Measurements from ENCODE around the gene SLC35E4. TPM values are rescaled to one million over a fixed set of nuclear protein-coding genes. Genes with fewer than 3 reads are reported as not detected.

The SLC35E4 gene
- total and polyA plus RNA-seq, 9 of the 15 experiments (the other 6 are each of a cell fraction or from before 2014, with no cell fraction given), result 0.06 to 2.3 (median 0.86) TPM; not detected in 1

DNA sequence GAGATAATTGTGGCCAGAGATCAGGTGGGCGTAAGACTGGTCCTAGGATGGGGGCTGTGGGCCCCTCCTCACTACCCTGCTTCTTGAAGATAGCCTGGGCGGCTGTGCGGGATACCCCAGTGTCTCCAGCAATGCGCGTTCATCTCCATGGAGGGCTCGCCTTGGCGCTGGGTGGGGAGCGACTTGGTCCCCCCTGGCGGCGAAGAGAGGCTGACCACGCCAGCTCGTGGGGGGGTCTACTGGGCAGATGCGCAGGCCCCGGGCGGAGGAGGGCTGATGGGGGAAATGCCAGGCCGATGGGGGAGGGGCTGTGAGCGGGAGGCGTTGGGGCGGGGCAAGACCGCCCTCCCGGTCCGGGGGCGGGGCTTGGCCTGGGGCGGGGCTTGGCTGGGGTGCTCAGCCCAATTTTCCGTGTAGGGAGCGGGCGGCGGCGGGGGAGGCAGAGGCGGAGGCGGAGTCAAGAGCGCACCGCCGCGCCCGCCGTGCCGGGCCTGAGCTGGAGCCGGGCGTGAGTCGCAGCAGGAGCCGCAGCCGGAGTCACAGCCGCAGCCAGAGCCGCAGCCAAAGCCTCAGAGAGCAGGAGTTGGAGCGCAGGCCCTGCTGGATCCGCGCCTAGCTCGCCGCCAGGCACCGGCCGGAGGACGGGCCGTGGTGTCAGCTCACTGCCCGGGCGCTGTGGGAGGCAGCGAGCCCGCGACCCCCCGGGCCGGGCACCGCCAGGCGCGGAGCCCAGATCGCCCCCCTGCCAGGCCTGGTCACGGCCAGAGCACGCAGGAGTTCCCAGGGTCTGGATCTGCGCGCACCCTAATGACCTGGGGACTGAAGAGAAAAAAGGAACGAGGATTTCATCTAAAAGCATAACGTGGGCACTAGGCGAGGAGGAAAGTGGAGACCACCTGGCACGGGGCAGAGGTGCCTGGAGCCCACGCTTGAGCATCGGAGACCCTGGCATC lies at the start of gene SLC35E4 (continued):
- no peak for TF ChIP-seq GMEB1 (CRISPR knock-in tag; IDR thresholded peaks at IDR 0.05)
- TF ChIP-seq L3MBTL2 (IDR thresholded peaks at IDR 0.05), result 0 out of 2 replicates have a peak, but pooled peaks have one; percentile 22
- no peak for TF ChIP-seq ZNF24 (IDR thresholded peaks at IDR 0.05)
- no peak for TF ChIP-seq WHSC1 (IDR thresholded peaks at IDR 0.05; ENCODE audit: low read length)
- TF ChIP-seq, protein P1, sequence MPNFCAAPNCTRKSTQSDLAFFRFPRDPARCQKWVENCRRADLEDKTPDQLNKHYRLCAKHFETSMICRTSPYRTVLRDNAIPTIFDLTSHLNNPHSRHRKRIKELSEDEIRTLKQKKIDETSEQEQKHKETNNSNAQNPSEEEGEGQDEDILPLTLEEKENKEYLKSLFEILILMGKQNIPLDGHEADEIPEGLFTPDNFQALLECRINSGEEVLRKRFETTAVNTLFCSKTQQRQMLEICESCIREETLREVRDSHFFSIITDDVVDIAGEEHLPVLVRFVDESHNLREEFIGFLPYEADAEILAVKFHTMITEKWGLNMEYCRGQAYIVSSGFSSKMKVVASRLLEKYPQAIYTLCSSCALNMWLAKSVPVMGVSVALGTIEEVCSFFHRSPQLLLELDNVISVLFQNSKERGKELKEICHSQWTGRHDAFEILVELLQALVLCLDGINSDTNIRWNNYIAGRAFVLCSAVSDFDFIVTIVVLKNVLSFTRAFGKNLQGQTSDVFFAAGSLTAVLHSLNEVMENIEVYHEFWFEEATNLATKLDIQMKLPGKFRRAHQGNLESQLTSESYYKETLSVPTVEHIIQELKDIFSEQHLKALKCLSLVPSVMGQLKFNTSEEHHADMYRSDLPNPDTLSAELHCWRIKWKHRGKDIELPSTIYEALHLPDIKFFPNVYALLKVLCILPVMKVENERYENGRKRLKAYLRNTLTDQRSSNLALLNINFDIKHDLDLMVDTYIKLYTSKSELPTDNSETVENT (CRISPR knock-in tag; IDR thresholded peaks at IDR 0.05), result 0 out of 2 replicates have a peak, but pooled peaks have one; percentile 37
- no peak for TF ChIP-seq RBM15 (IDR thresholded peaks at IDR 0.05; ENCODE audit: insufficient read depth, low read length)
- no peak for TF ChIP-seq FOS (IDR thresholded peaks at IDR 0.05; ENCODE audit: extremely low read depth, insufficient read length)
- TF ChIP-seq ZNF431 (CRISPR knock-in tag; IDR thresholded peaks at IDR 0.05), result no peak
- no peak for TF ChIP-seq SRF (CRISPR knock-in tag; IDR thresholded peaks at IDR 0.05)
- TF ChIP-seq CXXC5 (CRISPR knock-in tag; IDR thresholded peaks at IDR 0.05), result peak; percentile 74
- TF ChIP-seq ZBTB40 (IDR thresholded peaks at IDR 0.05), result peak; percentile 64; the same call in 1 of the 2 replicates
- TF ChIP-seq ZBTB40 (CRISPR knock-in tag; IDR thresholded peaks at IDR 0.05), result no peak
- 0 out of 2 replicates have a peak, but pooled peaks have one; percentile 11 for TF ChIP-seq MYC (IDR thresholded peaks at IDR 0.05; ENCODE audit: low read depth, low read length)
- TF ChIP-seq MYC (CRISPR knock-in tag; IDR thresholded peaks at IDR 0.05; ENCODE audit: borderline replicate concordance, low read depth), result no peak
